Measurements from ENCODE around the gene CMSS1.

DNA sequence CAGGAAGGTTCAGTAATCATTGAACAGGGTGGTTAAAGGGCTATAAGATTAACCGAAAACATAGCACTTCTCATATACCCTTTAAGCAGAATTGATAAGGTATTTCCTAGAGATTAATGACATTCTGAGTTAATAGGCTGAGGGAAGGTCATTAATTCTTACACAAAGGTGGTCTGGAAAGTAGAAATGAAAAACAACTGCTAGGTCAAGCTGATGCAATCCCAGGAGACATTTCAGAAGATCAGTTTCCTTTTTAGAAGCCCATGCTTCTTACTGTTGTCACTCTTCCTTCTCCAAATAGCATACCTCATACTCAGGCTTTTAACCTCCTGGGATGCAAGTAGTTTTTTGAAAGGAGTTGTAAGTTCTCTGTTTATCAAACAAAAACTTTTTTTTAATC lies 287.8 kb downstream of the CMSS1 start:
- TF ChIP-seq, protein P1, sequence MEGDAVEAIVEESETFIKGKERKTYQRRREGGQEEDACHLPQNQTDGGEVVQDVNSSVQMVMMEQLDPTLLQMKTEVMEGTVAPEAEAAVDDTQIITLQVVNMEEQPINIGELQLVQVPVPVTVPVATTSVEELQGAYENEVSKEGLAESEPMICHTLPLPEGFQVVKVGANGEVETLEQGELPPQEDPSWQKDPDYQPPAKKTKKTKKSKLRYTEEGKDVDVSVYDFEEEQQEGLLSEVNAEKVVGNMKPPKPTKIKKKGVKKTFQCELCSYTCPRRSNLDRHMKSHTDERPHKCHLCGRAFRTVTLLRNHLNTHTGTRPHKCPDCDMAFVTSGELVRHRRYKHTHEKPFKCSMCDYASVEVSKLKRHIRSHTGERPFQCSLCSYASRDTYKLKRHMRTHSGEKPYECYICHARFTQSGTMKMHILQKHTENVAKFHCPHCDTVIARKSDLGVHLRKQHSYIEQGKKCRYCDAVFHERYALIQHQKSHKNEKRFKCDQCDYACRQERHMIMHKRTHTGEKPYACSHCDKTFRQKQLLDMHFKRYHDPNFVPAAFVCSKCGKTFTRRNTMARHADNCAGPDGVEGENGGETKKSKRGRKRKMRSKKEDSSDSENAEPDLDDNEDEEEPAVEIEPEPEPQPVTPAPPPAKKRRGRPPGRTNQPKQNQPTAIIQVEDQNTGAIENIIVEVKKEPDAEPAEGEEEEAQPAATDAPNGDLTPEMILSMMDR (IDR thresholded peaks at IDR 0.05), result no peak
- no peak for TF ChIP-seq POLR2A (IDR thresholded peaks at IDR 0.05)

Measured in Peyer's patch (tissue), 4 donors.